B cell (primary cell): Measurements from ENCODE around the gene PMPCA.

ENCODE experiments used
- EZH2 ChIP-seq: IDR thresholded peaks from 2 replicates; pipeline ENCODE4 v1.6.1; 2012; ENCODE audit warnings: borderline replicate concordance, low read depth, mild to moderate bottlenecking, moderate library complexity, low read length; ENCODE audit not compliant: insufficient read depth, poor library complexity, severe bottlenecking
- TF ChIP-seq, protein P1 (sequence below): fragments of 200-600 bp; IDR thresholded peaks from one replicate; pipeline ENCODE4 v1.8.0; 2022; ENCODE audit warnings: antibody characterized with exemption, mild to moderate bottlenecking

DNA sequence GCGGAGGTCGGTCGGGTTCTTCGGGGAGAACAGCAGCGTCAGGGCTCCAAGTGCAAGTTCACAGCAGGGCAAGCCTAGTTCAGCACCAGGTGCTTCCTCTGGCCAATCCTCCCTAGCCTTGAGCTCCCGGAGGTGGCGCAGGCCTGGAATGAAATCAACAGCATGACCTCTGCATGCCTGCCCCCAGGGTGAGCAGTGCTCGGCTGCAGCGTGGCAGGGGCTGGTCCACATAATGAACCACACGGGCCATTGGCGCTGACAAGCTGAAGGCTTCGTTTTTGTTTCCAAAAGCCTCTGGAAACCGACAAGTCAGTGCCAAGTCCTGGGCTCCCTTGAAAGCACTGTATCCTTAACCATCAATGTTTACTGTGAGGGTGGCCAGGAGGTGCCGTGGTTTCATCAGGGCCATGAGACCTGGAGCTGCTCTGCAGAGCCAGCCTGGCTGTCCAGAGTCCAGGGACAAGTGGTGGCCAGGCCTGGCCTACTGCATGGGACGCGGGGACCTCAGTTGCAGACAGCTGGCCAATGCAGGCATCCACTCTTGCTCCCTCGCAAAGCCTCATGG lies 31.3 kb downstream of the PMPCA start:
- TF ChIP-seq, protein P1, sequence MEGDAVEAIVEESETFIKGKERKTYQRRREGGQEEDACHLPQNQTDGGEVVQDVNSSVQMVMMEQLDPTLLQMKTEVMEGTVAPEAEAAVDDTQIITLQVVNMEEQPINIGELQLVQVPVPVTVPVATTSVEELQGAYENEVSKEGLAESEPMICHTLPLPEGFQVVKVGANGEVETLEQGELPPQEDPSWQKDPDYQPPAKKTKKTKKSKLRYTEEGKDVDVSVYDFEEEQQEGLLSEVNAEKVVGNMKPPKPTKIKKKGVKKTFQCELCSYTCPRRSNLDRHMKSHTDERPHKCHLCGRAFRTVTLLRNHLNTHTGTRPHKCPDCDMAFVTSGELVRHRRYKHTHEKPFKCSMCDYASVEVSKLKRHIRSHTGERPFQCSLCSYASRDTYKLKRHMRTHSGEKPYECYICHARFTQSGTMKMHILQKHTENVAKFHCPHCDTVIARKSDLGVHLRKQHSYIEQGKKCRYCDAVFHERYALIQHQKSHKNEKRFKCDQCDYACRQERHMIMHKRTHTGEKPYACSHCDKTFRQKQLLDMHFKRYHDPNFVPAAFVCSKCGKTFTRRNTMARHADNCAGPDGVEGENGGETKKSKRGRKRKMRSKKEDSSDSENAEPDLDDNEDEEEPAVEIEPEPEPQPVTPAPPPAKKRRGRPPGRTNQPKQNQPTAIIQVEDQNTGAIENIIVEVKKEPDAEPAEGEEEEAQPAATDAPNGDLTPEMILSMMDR, result no peak
- no peak for TF ChIP-seq EZH2
